HG02763 (cell line): Measurements from ENCODE around the gene VAV2.

Experiments
- ATAC-seq: cut with Tn5 transposase; IDR thresholded peaks from one replicate; pipeline ENCODE4 v1.9.1; 2021; ENCODE audit warnings: mild to moderate bottlenecking, moderate library complexity; ENCODE audit not compliant: unreplicated experiment

Gene VAV2

GRCh38 chr9:133826289-133827085, 165.6 kb downstream of the VAV2 start:
- no peak for ATAC-seq

GRCh38 chr9:133825555-133826218, 166.4 kb downstream of the VAV2 start:
- ATAC-seq: no peak

- ATAC-seq: no peak
Measured at GRCh38 chr9:133824802-133825186, 167.3 kb downstream of the VAV2 start.

- ATAC-seq: no peak
Measured at GRCh38 chr9:133824106-133824801, 167.9 kb downstream of the VAV2 start.

GRCh38 chr9:133823189-133824105, 168.7 kb downstream of the VAV2 start:
- ATAC-seq: no peak

- ATAC-seq: no peak
Measured at GRCh38 chr9:133822430-133823065, 169.6 kb downstream of the VAV2 start.

- ATAC-seq: no peak
Measured at GRCh38 chr9:133821601-133822429, 170.3 kb downstream of the VAV2 start.

- ATAC-seq: no peak
Measured at GRCh38 chr9:133819923-133820322, 172.2 kb downstream of the VAV2 start.

GRCh38 chr9:133818444-133818843, 173.7 kb downstream of the VAV2 start:
- ATAC-seq: no peak

GRCh38 chr9:133815781-133816180, 176.3 kb downstream of the VAV2 start:
- no peak for ATAC-seq

GRCh38 chr9:133814586-133815208, 177.4 kb downstream of the VAV2 start:
- ATAC-seq: no peak

GRCh38 chr9:133813749-133814585, 178.2 kb downstream of the VAV2 start:
- no peak for ATAC-seq

- no peak for ATAC-seq
Measured at GRCh38 chr9:133812941-133813748, 179.0 kb downstream of the VAV2 start.

- no peak for ATAC-seq
Measured at GRCh38 chr9:133812077-133812868, 179.9 kb downstream of the VAV2 start.

GRCh38 chr9:133811471-133811870, 180.7 kb downstream of the VAV2 start:
- no peak for ATAC-seq

GRCh38 chr9:133810556-133811195, 181.4 kb downstream of the VAV2 start:
- no peak for ATAC-seq
